Epithelial cell of esophagus (primary cell): Measurements from ENCODE around the gene RBMS1.

Experiments used
- DNase-seq: peaks from one replicate; pipeline ENCODE4 v3.0.0; 2010; ENCODE audit warnings: low read depth
- H3K4me3 ChIP-seq: 2 replicates; pipeline ENCODE4 v1.5.1; 2011; ENCODE audit warnings: mild to moderate bottlenecking, low read length, control low read depth
- TF ChIP-seq, protein P1 (sequence below): IDR thresholded peaks from 2 replicates; pipeline ENCODE4 v1.5.1; 2011; ENCODE audit warnings: low read depth, mild to moderate bottlenecking, low read length, control low read depth, inconsistent platforms; ENCODE audit not compliant: insufficient read depth; ENCODE audit errors: missing control alignments

The RBMS1 gene

DNA sequence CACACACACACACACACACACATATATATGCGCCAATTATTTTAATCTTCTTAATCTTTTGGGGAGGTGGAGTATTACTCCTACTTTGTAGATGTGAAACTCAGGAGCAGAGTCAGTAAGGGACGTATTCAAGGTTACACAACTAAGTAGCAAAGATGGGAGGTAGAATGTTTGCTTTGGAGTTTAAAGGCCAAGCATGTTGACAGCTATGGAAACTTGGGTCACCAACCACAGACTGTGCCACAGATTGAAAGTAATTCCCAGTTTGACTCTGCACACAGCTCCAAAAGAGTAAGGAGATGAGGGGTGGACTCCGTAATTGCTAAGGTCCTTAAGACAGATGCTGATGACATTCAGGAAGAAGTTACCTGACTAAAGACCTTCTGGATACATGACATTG lies 168.7 kb downstream of the RBMS1 start:
- TF ChIP-seq, protein P1, sequence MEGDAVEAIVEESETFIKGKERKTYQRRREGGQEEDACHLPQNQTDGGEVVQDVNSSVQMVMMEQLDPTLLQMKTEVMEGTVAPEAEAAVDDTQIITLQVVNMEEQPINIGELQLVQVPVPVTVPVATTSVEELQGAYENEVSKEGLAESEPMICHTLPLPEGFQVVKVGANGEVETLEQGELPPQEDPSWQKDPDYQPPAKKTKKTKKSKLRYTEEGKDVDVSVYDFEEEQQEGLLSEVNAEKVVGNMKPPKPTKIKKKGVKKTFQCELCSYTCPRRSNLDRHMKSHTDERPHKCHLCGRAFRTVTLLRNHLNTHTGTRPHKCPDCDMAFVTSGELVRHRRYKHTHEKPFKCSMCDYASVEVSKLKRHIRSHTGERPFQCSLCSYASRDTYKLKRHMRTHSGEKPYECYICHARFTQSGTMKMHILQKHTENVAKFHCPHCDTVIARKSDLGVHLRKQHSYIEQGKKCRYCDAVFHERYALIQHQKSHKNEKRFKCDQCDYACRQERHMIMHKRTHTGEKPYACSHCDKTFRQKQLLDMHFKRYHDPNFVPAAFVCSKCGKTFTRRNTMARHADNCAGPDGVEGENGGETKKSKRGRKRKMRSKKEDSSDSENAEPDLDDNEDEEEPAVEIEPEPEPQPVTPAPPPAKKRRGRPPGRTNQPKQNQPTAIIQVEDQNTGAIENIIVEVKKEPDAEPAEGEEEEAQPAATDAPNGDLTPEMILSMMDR, result no peak
- DNase-seq, result no peak
- H3K4me3 ChIP-seq, result no peak overlapping the region

DNA sequence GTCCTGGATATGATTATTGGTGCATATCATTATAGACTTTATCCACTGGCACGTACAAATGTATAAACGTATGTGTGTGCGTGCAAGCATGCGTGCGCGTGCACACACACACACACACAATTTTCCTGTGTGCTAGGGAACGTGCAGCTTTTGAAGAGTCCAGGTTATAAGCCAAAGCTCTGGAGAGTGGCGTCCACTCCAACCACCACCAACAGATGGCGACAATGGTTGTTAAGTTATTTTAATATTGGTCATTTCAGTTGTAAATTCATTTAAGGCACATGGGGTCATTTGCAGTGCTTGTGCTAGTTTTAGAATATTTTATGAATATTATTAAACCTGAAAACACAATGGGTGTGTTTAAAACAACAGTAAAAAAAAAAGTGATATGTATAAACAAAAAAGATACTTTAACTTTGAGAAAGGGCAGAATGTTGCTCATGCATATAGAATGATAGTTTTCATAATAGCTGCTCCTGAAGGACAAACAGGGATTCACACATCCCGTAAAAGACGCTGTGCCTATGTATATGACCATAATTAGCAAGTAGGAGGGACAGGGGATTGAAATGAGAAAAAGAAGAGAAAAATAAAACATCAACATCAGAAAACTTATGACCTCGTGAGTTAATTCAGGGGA lies 169.3 kb downstream of the RBMS1 start:
- no peak overlapping the region for H3K4me3 ChIP-seq
- TF ChIP-seq, protein P1, result peak; percentile 79
- peak; percentile 60 for DNase-seq

DNA sequence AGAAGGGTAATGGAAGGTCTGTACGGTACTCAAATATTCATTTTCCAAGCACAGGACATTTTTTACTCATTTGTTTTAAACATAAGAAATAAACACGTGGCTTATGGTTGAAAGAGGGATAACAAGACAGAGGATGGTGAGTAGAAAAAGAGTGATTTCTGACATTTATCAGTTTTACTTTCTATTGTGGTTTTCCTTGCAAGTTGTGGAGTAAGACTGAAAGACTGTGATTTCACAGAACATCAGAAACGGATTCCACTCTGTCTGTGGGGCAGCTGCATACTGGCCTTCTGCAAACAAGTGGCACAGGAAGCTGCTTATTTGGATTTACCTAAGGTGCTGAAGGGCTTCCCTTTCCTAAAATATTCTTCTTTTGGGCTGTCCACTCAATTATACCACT lies 171.3 kb downstream of the RBMS1 start:
- no peak for DNase-seq
- TF ChIP-seq, protein P1, result no peak
- no peak overlapping the region for H3K4me3 ChIP-seq

DNA sequence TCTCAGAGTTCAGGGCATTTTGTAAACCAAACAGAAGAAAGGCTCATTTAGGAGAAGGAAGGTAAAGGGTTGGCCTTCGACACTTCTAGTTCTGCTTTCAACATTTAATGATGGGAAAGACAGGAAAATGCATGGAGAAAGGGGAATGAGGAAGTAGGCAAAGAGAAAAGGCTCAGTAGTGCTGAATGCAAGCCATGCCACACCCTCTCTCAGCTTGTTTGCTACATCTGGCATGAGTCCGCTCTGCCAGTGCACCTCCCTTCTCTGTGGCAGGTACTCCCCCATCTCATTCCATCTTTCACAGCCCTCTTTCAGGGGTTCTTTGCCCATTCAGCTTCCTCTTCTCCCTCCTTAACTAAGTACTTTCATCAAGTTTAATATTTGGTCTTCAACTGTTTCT lies 172.6 kb downstream of the RBMS1 start:
- peak; percentile 63 for DNase-seq
- no peak overlapping the region for H3K4me3 ChIP-seq
- TF ChIP-seq, protein P1, result no peak

DNA sequence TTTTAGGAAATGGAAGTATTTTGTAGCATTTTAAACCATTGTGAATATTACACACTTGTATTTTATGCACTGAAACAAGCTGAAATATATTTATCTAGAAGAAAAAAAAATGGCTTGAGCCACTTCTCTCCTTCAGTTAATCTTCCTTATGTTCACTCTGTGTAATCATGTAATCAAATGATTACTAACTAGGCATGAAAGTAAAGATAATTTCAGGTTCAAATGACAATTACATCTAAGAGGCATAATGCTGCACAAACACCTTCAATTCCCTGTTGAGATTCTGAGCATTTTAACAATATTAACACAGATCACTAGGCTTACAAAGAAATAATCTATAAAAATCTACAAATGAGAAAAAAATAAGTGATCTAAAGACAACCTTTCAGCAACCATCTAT lies 173.9 kb downstream of the RBMS1 start:
- no peak for DNase-seq
- H3K4me3 ChIP-seq, result no peak overlapping the region
- TF ChIP-seq, protein P1, result no peak

DNA sequence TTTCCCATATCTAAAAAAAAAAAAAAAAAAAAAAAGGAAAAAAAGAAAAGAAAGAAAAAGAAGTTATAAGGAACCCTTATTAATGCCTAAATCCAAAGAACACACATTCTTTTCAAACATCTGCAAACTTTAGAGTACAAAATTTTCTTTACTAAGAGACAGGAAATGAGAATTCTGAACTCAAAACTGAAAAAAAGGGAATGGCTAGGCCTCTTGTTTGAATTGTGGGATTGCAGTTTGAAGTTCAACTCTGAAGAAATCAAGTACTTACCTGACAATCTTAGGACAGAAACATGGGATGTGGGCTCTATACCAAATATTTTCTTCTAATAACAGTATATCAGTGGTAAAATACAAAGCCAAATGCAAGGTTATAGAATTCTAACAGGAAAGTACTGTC lies 175.4 kb downstream of the RBMS1 start:
- no peak overlapping the region for H3K4me3 ChIP-seq
- TF ChIP-seq, protein P1, result no peak
- DNase-seq, result no peak

DNA sequence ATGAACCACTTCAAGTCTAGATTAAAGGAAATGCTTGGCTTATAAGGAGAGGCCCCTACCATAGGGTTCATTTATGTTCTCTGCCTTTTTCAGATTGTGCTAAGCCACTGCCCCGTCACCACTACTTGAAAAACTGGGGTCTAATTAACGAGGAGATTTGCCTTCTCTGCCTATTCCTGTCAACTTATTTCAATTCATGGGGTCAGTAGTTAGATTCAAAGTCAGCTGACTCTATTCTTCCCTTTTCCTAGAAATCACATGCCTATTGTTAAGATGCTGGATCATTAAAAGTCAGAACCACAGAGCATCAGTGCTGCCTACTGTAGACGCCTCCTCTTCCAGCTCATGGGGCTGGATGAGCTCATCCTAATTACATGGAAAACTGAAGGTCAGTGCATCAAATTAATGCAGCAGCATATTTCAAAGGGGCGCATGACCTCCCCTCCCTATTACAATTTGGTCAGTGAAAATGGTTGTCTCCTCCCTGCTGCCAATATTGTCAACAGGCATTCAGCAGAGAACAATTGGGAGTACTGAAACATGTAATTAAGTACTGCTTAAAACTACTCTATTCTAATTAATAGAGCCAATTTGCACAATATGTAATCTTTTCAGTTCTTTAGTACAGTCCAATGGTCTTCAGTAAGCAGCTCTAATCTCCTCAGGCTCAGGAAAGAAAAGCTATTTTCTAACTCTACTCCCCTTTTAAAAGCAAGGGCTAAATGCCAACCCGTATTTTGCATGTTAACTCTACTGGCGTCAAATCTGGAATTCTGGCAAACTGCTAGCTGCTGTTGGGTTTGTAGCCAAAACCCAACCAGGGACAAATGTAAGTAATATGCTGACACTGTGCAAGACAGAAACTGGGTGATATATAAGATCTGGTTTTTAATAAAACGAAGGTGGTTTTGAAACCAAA lies 176.2 kb downstream of the RBMS1 start:
- DNase-seq, result no peak
- H3K4me3 ChIP-seq, result no peak overlapping the region
- TF ChIP-seq, protein P1, result no peak
